WI38 (cell line): ENCODE results near the gene RGS7BP.

Experiments used
- H3K4me3 ChIP-seq: 2 replicates; pipeline ENCODE4 v1.5.1; 2011; ENCODE audit warnings: low read depth, mild to moderate bottlenecking, control low read depth, low read length
- CTCF ChIP-seq: IDR thresholded peaks from 2 replicates; pipeline ENCODE4 v1.5.1; 2012; ENCODE audit warnings: low read depth, mild to moderate bottlenecking, control low read depth, low read length

Gene RGS7BP

GRCh38 chr5:64585646-64586045, 79.8 kb downstream of the RGS7BP start:
- no peak for TF ChIP-seq CTCF
- H3K4me3 ChIP-seq = no peak overlapping the region

GRCh38 chr5:64587370-64587769, 81.6 kb downstream of the RGS7BP start:
- H3K4me3 ChIP-seq = no peak overlapping the region
- TF ChIP-seq CTCF = no peak

GRCh38 chr5:64592730-64593341, 87.0 kb downstream of the RGS7BP start:
- TF ChIP-seq CTCF = no peak
- no peak overlapping the region for H3K4me3 ChIP-seq

- TF ChIP-seq CTCF = no peak
- H3K4me3 ChIP-seq = no peak overlapping the region
Observed at GRCh38 chr5:64594025-64594424, 88.2 kb downstream of the RGS7BP start.

- no peak for TF ChIP-seq CTCF
- no peak overlapping the region for H3K4me3 ChIP-seq
Observed at GRCh38 chr5:64594601-64595000, 88.8 kb downstream of the RGS7BP start.

GRCh38 chr5:64595031-64595855, 89.4 kb downstream of the RGS7BP start:
- H3K4me3 ChIP-seq = no peak overlapping the region
- TF ChIP-seq CTCF = peak; percentile 3; the same call in 1 of the 2 replicates

GRCh38 chr5:64599226-64599625, 93.4 kb downstream of the RGS7BP start:
- no peak for TF ChIP-seq CTCF
- H3K4me3 ChIP-seq = no peak overlapping the region
